ENCODE data around the gene ANKRD63. TPM values are rescaled to one million over a fixed set of nuclear protein-coding genes. Genes with fewer than 3 reads are reported as not detected.
A peak's percentile ranks its signal among the peaks of the same experiment; 100 is the strongest.

ANKRD63 gene
- total RNA-seq, 1 donor = not detected

DNA sequence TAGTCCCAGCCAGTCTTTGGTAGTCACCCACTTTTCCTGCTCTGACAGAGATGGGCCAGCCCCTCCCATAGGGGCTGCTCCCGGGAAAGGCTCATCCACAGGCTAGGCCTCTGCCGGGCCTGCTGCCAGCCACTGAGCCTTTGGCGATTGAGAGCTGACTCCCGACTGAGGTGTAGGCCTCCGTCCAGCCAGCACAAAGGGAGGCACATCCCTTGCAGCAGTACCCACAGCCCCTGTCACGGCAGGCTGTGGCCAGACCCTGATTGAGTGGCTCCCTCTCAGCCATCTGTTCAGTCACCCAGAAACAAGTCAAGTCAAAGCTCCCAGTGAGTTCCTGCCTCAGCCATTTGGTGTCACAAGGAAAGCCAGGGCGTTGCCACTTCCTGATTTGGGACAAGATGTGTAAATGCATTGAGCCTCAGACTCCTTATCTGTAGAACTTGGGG lies 50.2 kb downstream of the ANKRD63 start:
- Histone ChIP-seq H3K9me3 (ENCODE audit: low read depth, low read length) (no peaks in the 10 kb centered on the region), H3K36me3 (ENCODE audit: insufficient read depth, low read length) (no peaks in the 10 kb centered on the region), H3K27me3 (ENCODE audit: insufficient read depth, low read length) (no peaks in the 10 kb centered on the region), H4K20me1 (ENCODE audit: insufficient read depth, low read length) (no peaks in the 10 kb centered on the region), H3K4me2 (ENCODE audit: insufficient read depth, low read length) (no peak overlapping the region), H2AFZ (ENCODE audit: low read length) (peak overlapping the region; percentile 84), H3K4me3 (ENCODE audit: insufficient read depth, low read length) (no peak overlapping the region), H3K27ac (ENCODE audit: low read depth, low read length) (no peak overlapping the region), H3K4me1 (ENCODE audit: insufficient read depth, low read length) (no peaks in the 10 kb centered on the region), H3K79me2 (ENCODE audit: insufficient read depth, low read length) (no peaks in the 10 kb centered on the region)
- peak; percentile 80 for DNase-seq (ENCODE audit: insufficient read length, low spot score, missing footprints)
- TF ChIP-seq, protein P1, sequence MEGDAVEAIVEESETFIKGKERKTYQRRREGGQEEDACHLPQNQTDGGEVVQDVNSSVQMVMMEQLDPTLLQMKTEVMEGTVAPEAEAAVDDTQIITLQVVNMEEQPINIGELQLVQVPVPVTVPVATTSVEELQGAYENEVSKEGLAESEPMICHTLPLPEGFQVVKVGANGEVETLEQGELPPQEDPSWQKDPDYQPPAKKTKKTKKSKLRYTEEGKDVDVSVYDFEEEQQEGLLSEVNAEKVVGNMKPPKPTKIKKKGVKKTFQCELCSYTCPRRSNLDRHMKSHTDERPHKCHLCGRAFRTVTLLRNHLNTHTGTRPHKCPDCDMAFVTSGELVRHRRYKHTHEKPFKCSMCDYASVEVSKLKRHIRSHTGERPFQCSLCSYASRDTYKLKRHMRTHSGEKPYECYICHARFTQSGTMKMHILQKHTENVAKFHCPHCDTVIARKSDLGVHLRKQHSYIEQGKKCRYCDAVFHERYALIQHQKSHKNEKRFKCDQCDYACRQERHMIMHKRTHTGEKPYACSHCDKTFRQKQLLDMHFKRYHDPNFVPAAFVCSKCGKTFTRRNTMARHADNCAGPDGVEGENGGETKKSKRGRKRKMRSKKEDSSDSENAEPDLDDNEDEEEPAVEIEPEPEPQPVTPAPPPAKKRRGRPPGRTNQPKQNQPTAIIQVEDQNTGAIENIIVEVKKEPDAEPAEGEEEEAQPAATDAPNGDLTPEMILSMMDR (IDR thresholded peaks at IDR 0.05; ENCODE audit: extremely low read depth, low read depth, low read length) = no peak

Other genes starting within 250 kb of the ANKRD63 start
- 81.4 and 97.2 TPM in 2 replicates for gene SRP14, start 243.9 kb downstream of the ANKRD63 start, total RNA-seq
- 8.0 TPM in 2 replicates for gene BMF, start 174.2 kb downstream of the ANKRD63 start, total RNA-seq
- 2.2 and 4.1 TPM in 2 replicates for gene BUB1B, start 122.0 kb downstream of the ANKRD63 start, total RNA-seq
- not detected in 2 replicates for gene PAK6, start 44.0 kb downstream of the ANKRD63 start, total RNA-seq
- gene PLCB2, start 24.9 kb upstream of the ANKRD63 start, total RNA-seq = under 0.01 TPM in 2 replicates
- 16.8 and 17.7 TPM in 2 replicates for gene INAFM2, start 40.6 kb upstream of the ANKRD63 start, total RNA-seq
- gene CCDC9B, start 57.9 kb upstream of the ANKRD63 start, total RNA-seq = 18.3 and 23.9 TPM in 2 replicates
- gene PHGR1, start 68.0 kb upstream of the ANKRD63 start, total RNA-seq = not detected in 2 replicates
- 0.29 and 0.36 TPM in 2 replicates for gene DISP2, start 75.2 kb upstream of the ANKRD63 start, total RNA-seq
- 19.9 and 28.6 TPM in 2 replicates for gene KNSTRN, start 99.7 kb upstream of the ANKRD63 start, total RNA-seq
- 38.6 and 46.3 TPM in 2 replicates for gene IVD, start 122.7 kb upstream of the ANKRD63 start, total RNA-seq
- gene BAHD1, start 157.9 kb upstream of the ANKRD63 start, total RNA-seq = 10.0 and 10.5 TPM in 2 replicates
- gene CHST14, start 187.9 kb upstream of the ANKRD63 start, total RNA-seq = 13.4 and 13.6 TPM in 2 replicates

Data from osteoblast (primary cell).